ENCODE results near the gene MLXIP.
"Not testable (repeated sequence)": the region's sequence is repeated elsewhere in the genome, so short reads cannot be mapped to it uniquely, and the experiment has no call there.

DNA sequence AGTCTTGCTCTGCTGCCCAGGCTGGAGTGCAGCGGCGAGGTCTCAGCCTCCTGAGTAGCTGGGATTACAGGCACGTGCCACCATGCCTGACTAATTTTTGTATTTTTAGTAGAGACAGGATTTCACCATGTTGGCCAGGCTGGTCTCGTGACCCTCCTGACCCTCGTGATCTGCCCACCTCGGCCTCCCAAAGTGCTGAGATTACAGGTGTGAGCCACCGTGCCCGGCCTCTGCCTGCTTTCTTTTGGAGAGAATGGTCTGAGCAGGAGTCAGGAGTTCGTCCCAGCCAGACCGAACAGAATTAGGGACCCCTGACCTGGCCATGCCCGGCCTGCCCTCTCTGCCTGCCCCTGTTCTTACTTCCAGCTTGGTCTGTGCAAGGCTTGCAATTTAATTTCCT is 42.8 kb downstream of the MLXIP start:
- not testable (repeated sequence) for TF ChIP-seq CTCF (IDR thresholded peaks at IDR 0.05 in 2 of 3, conservative IDR thresholded peaks at IDR 0.05 in 1 of 3; ENCODE audit: borderline replicate concordance in 1 of 3, insufficient read depth in 1 of 3, low read depth in 2 of 3, low read length in 2 of 3); POLR2A (IDR thresholded peaks at IDR 0.05; ENCODE audit: borderline replicate concordance, extremely low read depth, insufficient read depth, insufficient read length); TCF7L2 (IDR thresholded peaks at IDR 0.05; ENCODE audit: borderline replicate concordance, extremely low read depth, insufficient read depth, insufficient read length); ZNF274 (IDR thresholded peaks at IDR 0.05; ENCODE audit: low read depth, low read length); POLR2AphosphoS5 (IDR thresholded peaks at IDR 0.05; ENCODE audit: low read depth, low read length); EZH2 (IDR thresholded peaks at IDR 0.05); ZFX (IDR thresholded peaks at IDR 0.05); RAD21 (IDR thresholded peaks at IDR 0.05; ENCODE audit: low read depth); YY1 (IDR thresholded peaks at IDR 0.05; ENCODE audit: extremely low read depth, insufficient replicate concordance, low read depth, low read length); ELF1 (IDR thresholded peaks at IDR 0.05; ENCODE audit: borderline replicate concordance, low read depth)
- TF ChIP-seq, protein P1, sequence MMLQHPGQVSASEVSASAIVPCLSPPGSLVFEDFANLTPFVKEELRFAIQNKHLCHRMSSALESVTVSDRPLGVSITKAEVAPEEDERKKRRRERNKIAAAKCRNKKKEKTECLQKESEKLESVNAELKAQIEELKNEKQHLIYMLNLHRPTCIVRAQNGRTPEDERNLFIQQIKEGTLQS (IDR thresholded peaks at IDR 0.05) = not testable (repeated sequence)
- TF ChIP-seq, protein P2, sequence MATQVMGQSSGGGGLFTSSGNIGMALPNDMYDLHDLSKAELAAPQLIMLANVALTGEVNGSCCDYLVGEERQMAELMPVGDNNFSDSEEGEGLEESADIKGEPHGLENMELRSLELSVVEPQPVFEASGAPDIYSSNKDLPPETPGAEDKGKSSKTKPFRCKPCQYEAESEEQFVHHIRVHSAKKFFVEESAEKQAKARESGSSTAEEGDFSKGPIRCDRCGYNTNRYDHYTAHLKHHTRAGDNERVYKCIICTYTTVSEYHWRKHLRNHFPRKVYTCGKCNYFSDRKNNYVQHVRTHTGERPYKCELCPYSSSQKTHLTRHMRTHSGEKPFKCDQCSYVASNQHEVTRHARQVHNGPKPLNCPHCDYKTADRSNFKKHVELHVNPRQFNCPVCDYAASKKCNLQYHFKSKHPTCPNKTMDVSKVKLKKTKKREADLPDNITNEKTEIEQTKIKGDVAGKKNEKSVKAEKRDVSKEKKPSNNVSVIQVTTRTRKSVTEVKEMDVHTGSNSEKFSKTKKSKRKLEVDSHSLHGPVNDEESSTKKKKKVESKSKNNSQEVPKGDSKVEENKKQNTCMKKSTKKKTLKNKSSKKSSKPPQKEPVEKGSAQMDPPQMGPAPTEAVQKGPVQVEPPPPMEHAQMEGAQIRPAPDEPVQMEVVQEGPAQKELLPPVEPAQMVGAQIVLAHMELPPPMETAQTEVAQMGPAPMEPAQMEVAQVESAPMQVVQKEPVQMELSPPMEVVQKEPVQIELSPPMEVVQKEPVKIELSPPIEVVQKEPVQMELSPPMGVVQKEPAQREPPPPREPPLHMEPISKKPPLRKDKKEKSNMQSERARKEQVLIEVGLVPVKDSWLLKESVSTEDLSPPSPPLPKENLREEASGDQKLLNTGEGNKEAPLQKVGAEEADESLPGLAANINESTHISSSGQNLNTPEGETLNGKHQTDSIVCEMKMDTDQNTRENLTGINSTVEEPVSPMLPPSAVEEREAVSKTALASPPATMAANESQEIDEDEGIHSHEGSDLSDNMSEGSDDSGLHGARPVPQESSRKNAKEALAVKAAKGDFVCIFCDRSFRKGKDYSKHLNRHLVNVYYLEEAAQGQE (IDR thresholded peaks at IDR 0.05; ENCODE audit: low read depth) = not testable (repeated sequence)

Measured in HCT116 (cell line).